Upper lobe of right lung (tissue), 1 donor: ENCODE data around the gene AIMP1. TPM values are rescaled to one million over a fixed set of nuclear protein-coding genes. Genes with fewer than 3 reads are reported as not detected.

Experiments
- ATAC-seq: fragments of 200-7000 bp; cut with Tn5 transposase; one replicate; pipeline ENCODE4 v1.9.1; 2020; ENCODE audit warnings: mild to moderate bottlenecking, moderate library complexity
- DNase-seq: peaks from one replicate; pipeline ENCODE4 v3.0.0-alpha.2; 2020
- H3K27ac ChIP-seq: fragments of 200-600 bp; one replicate; pipeline ENCODE4 v1.8.0; 2022
- H3K27me3 ChIP-seq: fragments of 200-600 bp; one replicate; pipeline ENCODE4 v1.8.0; 2022; ENCODE audit warnings: mild to moderate bottlenecking
- H3K36me3 ChIP-seq: fragments of 200-600 bp; one replicate; pipeline ENCODE4 v1.8.0; 2022
- H3K4me1 ChIP-seq: fragments of 200-600 bp; one replicate; pipeline ENCODE4 v1.8.0; 2022
- H3K4me3 ChIP-seq: fragments of 200-600 bp; one replicate; pipeline ENCODE4 v1.8.0; 2022; ENCODE audit warnings: mild to moderate bottlenecking
- H3K9me3 ChIP-seq: fragments of 200-600 bp; one replicate; pipeline ENCODE4 v1.8.0; 2022
- CTCF ChIP-seq: fragments of 200-600 bp; IDR thresholded peaks from one replicate; pipeline ENCODE4 v1.8.0; 2022; ENCODE audit warnings: antibody characterized with exemption
- intact Hi-C: fragments of 100-400 bp; cut with DNase I; formaldehyde crosslinking; loops from one replicate; pipeline ENCODE4 v1.11.0; 2022
- total RNA-seq: library from RNA; stranded (reverse); fragmentation: NEBNext Ultra II Directional; extraction: Animal tissue kit (Norgen Biotek cat#: 25700); gene quantifications from one replicate; pipeline ENCODE4 v1.2.1, GENCODE V29; 2021
- donor health status: DM: no; HTN: yes; CAD: no; lungs with severe emphysema.

The AIMP1 gene
- total RNA-seq, 1 donor from 2014 or later = 42.9 TPM

GRCh38 chr4:106333186-106333585, 16.8 kb downstream of the AIMP1 start:
- Histone ChIP-seq H3K4me1 (no peaks in the 10 kb centered on the region), H3K27ac (no peak overlapping the region), H3K4me3 (no peak overlapping the region), H3K36me3 (peaks cover 99% of the 10 kb centered on the region), H3K9me3 (no peaks in the 10 kb centered on the region), H3K27me3 (no peaks in the 10 kb centered on the region)
- no peak for TF ChIP-seq CTCF
- DNase-seq (no peak), ATAC-seq (no peak)
- intact Hi-C loops = no loop called here

GRCh38 chr4:106334741-106335470, 18.6 kb downstream of the AIMP1 start:
- no peak for TF ChIP-seq CTCF
- ATAC-seq (no peak), DNase-seq (no peak)
- Histone ChIP-seq H3K9me3 (no peaks in the 10 kb centered on the region), H3K27me3 (no peaks in the 10 kb centered on the region), H3K36me3 (peaks cover 90% of the 10 kb centered on the region), H3K27ac (no peak overlapping the region), H3K4me1 (no peaks in the 10 kb centered on the region), H3K4me3 (no peak overlapping the region)
- intact Hi-C loops = no loop called here

GRCh38 chr4:106336618-106337017, 20.3 kb downstream of the AIMP1 start:
- Histone ChIP-seq H3K27me3 (no peaks in the 10 kb centered on the region), H3K27ac (no peak overlapping the region), H3K4me1 (no peaks in the 10 kb centered on the region), H3K4me3 (no peak overlapping the region), H3K9me3 (no peaks in the 10 kb centered on the region), H3K36me3 (peaks cover 74% of the 10 kb centered on the region)
- intact Hi-C loops = no loop called here
- TF ChIP-seq CTCF = no peak
- no peak for DNase-seq
- no peak for ATAC-seq

- peaks cover 61% of the 10 kb centered on the region for H3K36me3 ChIP-seq
Measured at GRCh38 chr4:106337916-106338315, 21.6 kb downstream of the AIMP1 start.

GRCh38 chr4:106338671-106339070, 22.3 kb downstream of the AIMP1 start:
- no peak for TF ChIP-seq CTCF
- Histone ChIP-seq H3K27ac (no peak overlapping the region), H3K4me1 (no peaks in the 10 kb centered on the region), H3K9me3 (no peaks in the 10 kb centered on the region), H3K36me3 (peaks cover 54% of the 10 kb centered on the region), H3K4me3 (no peak overlapping the region), H3K27me3 (no peaks in the 10 kb centered on the region)
- intact Hi-C loops = no loop called here
- ATAC-seq (no peak), DNase-seq (no peak)

More at GRCh38 chr4:106337916-106338315, 21.6 kb downstream of the AIMP1 start:
- no peak for TF ChIP-seq CTCF
- Histone ChIP-seq H3K4me3 (no peak overlapping the region), H3K9me3 (no peaks in the 10 kb centered on the region), H3K4me1 (no peaks in the 10 kb centered on the region), H3K27ac (no peak overlapping the region), H3K27me3 (no peaks in the 10 kb centered on the region)
- DNase-seq (no peak), ATAC-seq (no peak)
- intact Hi-C loops = no loop called here
